Upper lobe of right lung (tissue), 1 donor: ENCODE data around the gene ALK. TPM values are rescaled to one million over a fixed set of nuclear protein-coding genes. Genes with fewer than 3 reads are reported as not detected.

Source experiments
- ATAC-seq: fragments of 200-7000 bp; cut with Tn5 transposase; one replicate; pipeline ENCODE4 v1.9.1; 2020; ENCODE audit warnings: mild to moderate bottlenecking, moderate library complexity
- DNase-seq: peaks from one replicate; pipeline ENCODE4 v3.0.0-alpha.2; 2020
- H3K27ac ChIP-seq: fragments of 200-600 bp; one replicate; pipeline ENCODE4 v1.8.0; 2022
- H3K27me3 ChIP-seq: fragments of 200-600 bp; one replicate; pipeline ENCODE4 v1.8.0; 2022; ENCODE audit warnings: mild to moderate bottlenecking
- H3K36me3 ChIP-seq: fragments of 200-600 bp; one replicate; pipeline ENCODE4 v1.8.0; 2022
- H3K4me1 ChIP-seq: fragments of 200-600 bp; one replicate; pipeline ENCODE4 v1.8.0; 2022
- H3K4me3 ChIP-seq: fragments of 200-600 bp; one replicate; pipeline ENCODE4 v1.8.0; 2022; ENCODE audit warnings: mild to moderate bottlenecking
- H3K9me3 ChIP-seq: fragments of 200-600 bp; one replicate; pipeline ENCODE4 v1.8.0; 2022
- intact Hi-C: fragments of 100-400 bp; cut with DNase I; formaldehyde crosslinking; loops from one replicate; pipeline ENCODE4 v1.11.0; 2022
- total RNA-seq: library from RNA; stranded (reverse); fragmentation: NEBNext Ultra II Directional; extraction: Animal tissue kit (Norgen Biotek cat#: 25700); gene quantifications from one replicate; pipeline ENCODE4 v1.2.1, GENCODE V29; 2021
- TF ChIP-seq, protein P1 (sequence below): fragments of 200-600 bp; IDR thresholded peaks from one replicate; pipeline ENCODE4 v1.8.0; 2022; ENCODE audit warnings: antibody characterized with exemption
- donor health status: DM: no; HTN: yes; CAD: no; lungs with severe emphysema.

ALK gene
- total RNA-seq, 1 donor from 2014 or later: not detected

- ATAC-seq: no peak
- no peaks in the 10 kb centered on the region for H3K36me3 ChIP-seq
- no peak overlapping the region for H3K4me3 ChIP-seq
- H3K9me3 ChIP-seq: no peaks in the 10 kb centered on the region
- TF ChIP-seq, protein P1, sequence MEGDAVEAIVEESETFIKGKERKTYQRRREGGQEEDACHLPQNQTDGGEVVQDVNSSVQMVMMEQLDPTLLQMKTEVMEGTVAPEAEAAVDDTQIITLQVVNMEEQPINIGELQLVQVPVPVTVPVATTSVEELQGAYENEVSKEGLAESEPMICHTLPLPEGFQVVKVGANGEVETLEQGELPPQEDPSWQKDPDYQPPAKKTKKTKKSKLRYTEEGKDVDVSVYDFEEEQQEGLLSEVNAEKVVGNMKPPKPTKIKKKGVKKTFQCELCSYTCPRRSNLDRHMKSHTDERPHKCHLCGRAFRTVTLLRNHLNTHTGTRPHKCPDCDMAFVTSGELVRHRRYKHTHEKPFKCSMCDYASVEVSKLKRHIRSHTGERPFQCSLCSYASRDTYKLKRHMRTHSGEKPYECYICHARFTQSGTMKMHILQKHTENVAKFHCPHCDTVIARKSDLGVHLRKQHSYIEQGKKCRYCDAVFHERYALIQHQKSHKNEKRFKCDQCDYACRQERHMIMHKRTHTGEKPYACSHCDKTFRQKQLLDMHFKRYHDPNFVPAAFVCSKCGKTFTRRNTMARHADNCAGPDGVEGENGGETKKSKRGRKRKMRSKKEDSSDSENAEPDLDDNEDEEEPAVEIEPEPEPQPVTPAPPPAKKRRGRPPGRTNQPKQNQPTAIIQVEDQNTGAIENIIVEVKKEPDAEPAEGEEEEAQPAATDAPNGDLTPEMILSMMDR: no peak
- intact Hi-C loops: no loop called here
- no peaks in the 10 kb centered on the region for H3K4me1 ChIP-seq
- H3K27ac ChIP-seq: no peak overlapping the region
- no peak for DNase-seq
- H3K27me3 ChIP-seq: no peaks in the 10 kb centered on the region
Observed at GRCh38 chr2:29606104-29607037, 315.0 kb downstream of the ALK start.

DNA sequence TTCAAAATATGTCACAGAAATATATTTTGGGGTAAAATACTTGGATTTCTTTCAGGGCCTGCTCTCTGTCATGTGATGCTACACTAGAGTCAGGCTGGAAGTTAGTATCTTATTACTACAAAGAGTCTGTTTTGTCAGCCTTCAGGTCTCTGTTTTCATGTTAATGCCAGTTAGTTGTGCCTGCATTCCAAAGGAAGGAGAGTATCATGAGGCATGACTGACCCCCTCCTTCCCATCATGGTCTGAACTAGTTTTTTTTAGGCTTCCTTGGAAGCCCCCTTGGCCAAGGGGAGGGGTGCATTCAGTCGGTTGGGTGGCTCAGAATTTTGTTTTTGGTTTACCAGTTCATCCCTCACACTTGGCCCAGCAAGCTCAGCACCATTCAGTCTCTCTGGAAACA is 318.0 kb downstream of the ALK start:
- TF ChIP-seq, protein P1: no peak
- no peak for DNase-seq
- no peaks in the 10 kb centered on the region for H3K36me3 ChIP-seq
- no peak for ATAC-seq
- no peak overlapping the region for H3K27ac ChIP-seq
- H3K9me3 ChIP-seq: no peaks in the 10 kb centered on the region
- intact Hi-C loops: no loop called here
- no peaks in the 10 kb centered on the region for H3K4me1 ChIP-seq
- H3K27me3 ChIP-seq: no peaks in the 10 kb centered on the region
- no peak overlapping the region for H3K4me3 ChIP-seq

DNA sequence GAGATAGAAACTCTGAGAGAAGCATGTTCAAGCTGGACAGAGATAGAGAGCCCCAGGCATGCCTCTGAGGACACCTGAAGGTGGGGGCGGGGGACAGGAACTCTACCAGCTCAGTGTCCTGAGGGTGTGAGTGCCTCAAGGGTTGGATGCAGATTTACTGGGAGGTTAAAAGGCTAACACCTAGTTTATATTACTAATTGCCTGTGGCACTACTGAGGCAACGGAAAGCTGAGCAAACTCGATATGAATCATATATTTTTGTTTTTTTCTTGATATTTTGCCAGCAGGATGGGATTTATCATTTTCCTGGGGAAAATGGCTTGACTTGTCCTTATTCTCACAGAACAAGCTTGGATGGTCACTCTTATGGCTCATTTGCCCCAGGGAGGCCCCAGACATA is 319.5 kb downstream of the ALK start:
- intact Hi-C loops: no loop called here
- Histone ChIP-seq H3K27me3 (no peaks in the 10 kb centered on the region), H3K4me3 (no peak overlapping the region), H3K27ac (no peak overlapping the region), H3K4me1 (no peaks in the 10 kb centered on the region), H3K36me3 (no peaks in the 10 kb centered on the region), H3K9me3 (no peaks in the 10 kb centered on the region)
- DNase-seq (no peak), ATAC-seq (no peak)
- TF ChIP-seq, protein P1: no peak

DNA sequence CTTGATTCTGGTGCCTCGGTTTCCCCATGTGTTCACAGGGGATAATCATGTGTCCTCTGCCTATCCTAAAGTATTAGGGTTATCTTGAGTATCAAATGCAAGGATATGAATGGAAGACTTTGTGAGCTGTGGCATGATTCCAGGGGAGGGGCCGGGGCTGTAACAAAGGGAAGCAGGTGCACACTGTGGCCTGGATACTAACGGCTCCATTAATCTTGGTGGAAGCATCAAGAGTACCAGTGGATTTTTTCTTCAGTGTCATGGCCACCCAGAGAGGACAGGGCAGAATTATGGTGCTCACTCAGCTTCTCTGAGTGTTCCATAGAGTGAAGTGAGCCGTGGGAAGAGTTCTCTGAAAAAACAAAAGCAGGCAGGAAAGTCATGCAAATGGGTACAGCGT is 320.1 kb downstream of the ALK start:
- ATAC-seq (no peak), DNase-seq (no peak)
- Histone ChIP-seq H3K4me1 (no peaks in the 10 kb centered on the region), H3K9me3 (no peaks in the 10 kb centered on the region), H3K4me3 (no peak overlapping the region), H3K27ac (no peak overlapping the region), H3K36me3 (no peaks in the 10 kb centered on the region), H3K27me3 (no peaks in the 10 kb centered on the region)
- TF ChIP-seq, protein P1: no peak
- intact Hi-C loops: no loop called here

GRCh38 chr2:29599946-29600345 is 321.4 kb downstream of the ALK start:
- Histone ChIP-seq H3K27ac (no peak overlapping the region), H3K9me3 (no peaks in the 10 kb centered on the region), H3K4me1 (no peaks in the 10 kb centered on the region), H3K27me3 (no peaks in the 10 kb centered on the region), H3K4me3 (no peak overlapping the region), H3K36me3 (no peaks in the 10 kb centered on the region)
- TF ChIP-seq, protein P1: no peak
- no peak for DNase-seq
- intact Hi-C loops: no loop called here
- ATAC-seq: no peak
